Breast epithelium (tissue), 3 donors: Measurements from ENCODE around the gene PAX4.

Source experiments
- POLR2A ChIP-seq: fragments of 450-650 bp; IDR thresholded peaks from one replicate; pipeline ENCODE4 v1.6.1; 2016; ENCODE audit warnings: antibody characterized with exemption, mild to moderate bottlenecking, moderate library complexity
- TF ChIP-seq, protein P1 (sequence below), 3 donors: fragments of 450-650 bp; IDR thresholded peaks; one replicate each; pipeline ENCODE4 v1.5.1; 2016 to 2017; ENCODE audit warnings: antibody characterized with exemption in 3 of 3, mild to moderate bottlenecking in 3 of 3, moderate library complexity in 3 of 3

DNA sequence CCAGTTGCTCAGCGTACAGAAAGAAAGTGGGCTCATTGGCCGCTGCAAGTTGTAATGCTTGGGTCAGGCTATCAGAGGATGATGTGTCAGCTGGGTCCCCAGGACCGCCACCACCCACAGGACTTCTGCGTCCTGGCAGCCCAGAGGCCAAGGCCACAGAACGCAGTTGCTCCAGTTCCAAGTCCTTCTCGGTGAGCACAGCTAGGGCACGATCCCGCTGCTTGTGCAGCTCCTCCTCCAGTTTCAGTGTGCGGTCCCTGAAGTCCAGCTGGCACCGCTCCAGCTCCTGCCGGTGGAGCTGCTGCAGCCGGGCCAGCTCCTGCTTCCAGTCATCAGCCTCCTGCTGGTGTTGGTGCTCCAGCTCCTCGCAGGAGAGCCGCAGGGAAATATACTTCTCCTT, 35.6 kb downstream of the PAX4 start:
- TF ChIP-seq, protein P1, sequence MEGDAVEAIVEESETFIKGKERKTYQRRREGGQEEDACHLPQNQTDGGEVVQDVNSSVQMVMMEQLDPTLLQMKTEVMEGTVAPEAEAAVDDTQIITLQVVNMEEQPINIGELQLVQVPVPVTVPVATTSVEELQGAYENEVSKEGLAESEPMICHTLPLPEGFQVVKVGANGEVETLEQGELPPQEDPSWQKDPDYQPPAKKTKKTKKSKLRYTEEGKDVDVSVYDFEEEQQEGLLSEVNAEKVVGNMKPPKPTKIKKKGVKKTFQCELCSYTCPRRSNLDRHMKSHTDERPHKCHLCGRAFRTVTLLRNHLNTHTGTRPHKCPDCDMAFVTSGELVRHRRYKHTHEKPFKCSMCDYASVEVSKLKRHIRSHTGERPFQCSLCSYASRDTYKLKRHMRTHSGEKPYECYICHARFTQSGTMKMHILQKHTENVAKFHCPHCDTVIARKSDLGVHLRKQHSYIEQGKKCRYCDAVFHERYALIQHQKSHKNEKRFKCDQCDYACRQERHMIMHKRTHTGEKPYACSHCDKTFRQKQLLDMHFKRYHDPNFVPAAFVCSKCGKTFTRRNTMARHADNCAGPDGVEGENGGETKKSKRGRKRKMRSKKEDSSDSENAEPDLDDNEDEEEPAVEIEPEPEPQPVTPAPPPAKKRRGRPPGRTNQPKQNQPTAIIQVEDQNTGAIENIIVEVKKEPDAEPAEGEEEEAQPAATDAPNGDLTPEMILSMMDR (IDR thresholded peaks at IDR 0.05), result no peak
- TF ChIP-seq POLR2A, result no peak
